Body of pancreas (tissue), 4 donors: ENCODE data around the gene PNMA6F.

Experiments
- POLR2A ChIP-seq, 3 donors: fragments of 450-650 bp; IDR thresholded peaks; one replicate each; pipeline ENCODE4 v1.6.1; 2016; ENCODE audit warnings: antibody characterized with exemption in 3 of 3, mild to moderate bottlenecking in 2 of 3
- TF ChIP-seq, protein P1 (sequence below), 7 experiments: fragments of 450-650 bp in 4 of 7; fragments of 200-600 bp in 3 of 7; sonication (generic) in 3 of 7; IDR thresholded peaks; one replicate each; pipeline ENCODE4 v1.5.1; 2016 to 2019; ENCODE audit warnings: antibody characterized with exemption in 7 of 7

DNA sequence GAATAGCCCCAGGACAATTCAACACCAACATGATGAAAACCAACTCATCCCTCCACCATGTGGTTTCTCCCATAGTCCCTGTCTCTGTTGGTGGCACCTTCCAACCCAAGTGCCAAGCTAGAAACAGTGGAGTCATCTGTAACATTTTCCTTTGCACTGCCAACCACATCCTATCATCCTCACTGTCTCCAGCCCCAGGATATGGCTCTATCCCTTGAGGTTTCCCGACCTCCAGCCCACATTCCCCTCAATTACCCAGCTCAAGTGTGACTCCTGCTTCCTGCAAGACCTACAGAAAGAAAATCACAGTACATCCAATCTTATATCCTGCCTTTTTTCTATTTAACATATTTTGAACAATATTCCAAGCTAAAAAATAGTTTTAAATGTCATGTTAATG is 24.2 kb downstream of the PNMA6F start:
- TF ChIP-seq, protein P1, sequence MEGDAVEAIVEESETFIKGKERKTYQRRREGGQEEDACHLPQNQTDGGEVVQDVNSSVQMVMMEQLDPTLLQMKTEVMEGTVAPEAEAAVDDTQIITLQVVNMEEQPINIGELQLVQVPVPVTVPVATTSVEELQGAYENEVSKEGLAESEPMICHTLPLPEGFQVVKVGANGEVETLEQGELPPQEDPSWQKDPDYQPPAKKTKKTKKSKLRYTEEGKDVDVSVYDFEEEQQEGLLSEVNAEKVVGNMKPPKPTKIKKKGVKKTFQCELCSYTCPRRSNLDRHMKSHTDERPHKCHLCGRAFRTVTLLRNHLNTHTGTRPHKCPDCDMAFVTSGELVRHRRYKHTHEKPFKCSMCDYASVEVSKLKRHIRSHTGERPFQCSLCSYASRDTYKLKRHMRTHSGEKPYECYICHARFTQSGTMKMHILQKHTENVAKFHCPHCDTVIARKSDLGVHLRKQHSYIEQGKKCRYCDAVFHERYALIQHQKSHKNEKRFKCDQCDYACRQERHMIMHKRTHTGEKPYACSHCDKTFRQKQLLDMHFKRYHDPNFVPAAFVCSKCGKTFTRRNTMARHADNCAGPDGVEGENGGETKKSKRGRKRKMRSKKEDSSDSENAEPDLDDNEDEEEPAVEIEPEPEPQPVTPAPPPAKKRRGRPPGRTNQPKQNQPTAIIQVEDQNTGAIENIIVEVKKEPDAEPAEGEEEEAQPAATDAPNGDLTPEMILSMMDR (IDR thresholded peaks at IDR 0.05), result no peak
- no peak for TF ChIP-seq POLR2A (IDR thresholded peaks at IDR 0.05)
